Right lobe of liver (tissue), 6 donors: ENCODE measurements around the gene KCNK7. TPM values are rescaled to one million over a fixed set of nuclear protein-coding genes. Genes with fewer than 3 reads are reported as not detected.

Source experiments
- ATAC-seq, 4 donors: fragments of 200-7000 bp; cut with Tn5 transposase; one replicate each; pipeline ENCODE4 v1.9.1; 2020; ENCODE audit warnings: mild to moderate bottlenecking in 4 of 4, moderate library complexity in 4 of 4
- DNase-seq, 3 donors: peaks; one replicate each; pipeline ENCODE4 v3.0.0-alpha.2; 2020
- H3K27ac ChIP-seq, 3 donors: fragments of 200-600 bp; one replicate each; pipeline ENCODE4 v1.8.0; 2022
- H3K27me3 ChIP-seq, 2 donors: fragments of 200-600 bp; one replicate each; pipeline ENCODE4 v1.8.0; 2022
- H3K36me3 ChIP-seq, 4 donors: fragments of 200-600 bp; sonication (generic) in 1 of 4; one replicate each; pipeline versions ENCODE4 v1.5.1 to v1.8.0; 2017 to 2022; ENCODE audit warnings: control low read depth in 1 of 4
- H3K4me1 ChIP-seq, 4 donors: fragments of 200-600 bp; sonication (generic) in 1 of 4; one replicate each; pipeline versions ENCODE4 v1.5.1 to v1.8.0; 2017 to 2022; ENCODE audit warnings: control low read depth in 1 of 4
- H3K4me3 ChIP-seq, 3 donors: fragments of 200-600 bp; one replicate each; pipeline ENCODE4 v1.8.0; 2022
- H3K9me3 ChIP-seq, 4 donors: fragments of 200-600 bp; sonication (generic) in 1 of 4; one replicate each; pipeline versions ENCODE4 v1.5.1 to v1.8.0; 2017 to 2022; ENCODE audit warnings: control low read depth in 1 of 4
- CTCF ChIP-seq, 4 donors: fragments of 200-600 bp in 3 of 4; fragments of 450-650 bp in 1 of 4; IDR thresholded peaks; one replicate each; pipeline versions ENCODE4 v1.5.1 to v1.8.0; 2016 to 2022; ENCODE audit warnings: antibody characterized with exemption in 4 of 4, mild to moderate bottlenecking in 2 of 4
- POLR2A ChIP-seq: fragments of 450-650 bp; IDR thresholded peaks from one replicate; pipeline ENCODE4 v1.6.1; 2017; ENCODE audit warnings: antibody characterized with exemption, mild to moderate bottlenecking
- WGBS: methylation state at CpG from one replicate; pipeline ENCODE4 v1.1.6; 2018; ENCODE audit warnings: low coverage, low lambda C conversion rate; ENCODE audit not compliant: insufficient coverage; ENCODE audit errors: missing lambda C conversion rate; 5-methylcytosine and 5-hydroxymethylcytosine counted together
- intact Hi-C, 2 donors: fragments of 100-400 bp; cut with DNase I; formaldehyde crosslinking; loops; one replicate each; pipeline versions ENCODE4 v1.11.2 to v1.14.1; 2022
- total RNA-seq, 6 experiments: library from RNA; depleted of rRNA in 2 of 6; stranded (reverse); fragments of >200 nt in 2 of 6; fragmentation: NEBNext Ultra II Directional in 3 of 6; extraction: Animal tissue kit (Norgen Biotek cat#: 25700) in 3 of 6; gene quantifications; one replicate each; pipeline versions ENCODE4 v1.1.0 to v1.2.4, GENCODE V29; 2016 to 2023
- donor health status: DM: no; HTN: yes; CAD: no.
- donor health status: DM: no; HTN: no; CAD: no.
- donor health status: DM: no; HTN: no; CAD: no.
- donor health status: DM: no; HTN: yes; CAD: no.
- donor health status: DM: no; HTN: yes; CAD: no.

The KCNK7 gene
- total RNA-seq, 6 experiments from 2014 or later, result 0.31 TPM; not detected in 5

DNA sequence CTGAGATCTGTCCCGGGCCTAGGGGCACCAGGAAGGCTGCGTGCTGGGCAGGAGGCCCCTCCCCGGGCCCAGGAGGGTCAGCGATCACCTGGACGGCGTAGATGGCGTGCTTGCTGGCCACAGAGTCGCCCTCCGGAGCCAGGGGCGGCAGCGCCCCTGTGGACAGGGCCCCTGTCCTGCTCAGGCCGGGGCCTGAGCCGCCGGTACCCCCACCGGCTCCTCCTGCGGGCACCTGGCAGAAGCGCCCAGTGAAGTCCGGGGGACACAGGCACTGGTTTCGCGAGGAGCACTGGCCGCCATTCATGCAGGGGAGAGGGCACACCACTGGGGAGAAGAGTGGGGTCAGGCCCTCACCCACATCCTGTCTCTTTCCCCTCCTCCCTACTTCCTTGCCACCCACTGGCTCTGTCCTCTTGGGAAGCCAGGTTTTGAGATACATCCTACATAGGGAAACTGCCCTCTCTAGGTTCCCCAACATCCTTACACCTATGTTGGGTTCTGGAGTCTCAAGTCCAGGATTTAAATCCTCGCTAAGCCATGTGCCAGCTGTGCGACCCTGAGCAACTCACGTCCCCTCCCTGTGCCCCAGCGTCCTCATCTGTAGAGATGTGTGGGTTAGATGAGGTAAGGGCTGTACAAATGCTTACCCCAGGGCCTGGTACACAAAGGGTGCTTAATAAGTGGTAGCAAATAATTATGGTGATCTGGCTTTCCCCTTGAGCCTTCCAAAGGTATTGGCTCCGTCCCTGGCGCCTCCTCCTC lies 41.4 kb downstream of the KCNK7 start:
- Histone ChIP-seq H3K36me3 (no peaks in the 10 kb centered on the region), H3K9me3 (no peaks in the 10 kb centered on the region), H3K4me1 (peaks cover 0 to 33% (median 7%) of the 10 kb centered on the region in 4 donors), H3K4me3 (no peak overlapping the region), H3K27ac (no peak overlapping the region), H3K27me3 (no peaks in the 10 kb centered on the region)
- no peak for DNase-seq
- WGBS, result 86% methylated on average over 2 of the region's 27 CpGs
- TF ChIP-seq POLR2A, result no peak
- TF ChIP-seq CTCF (IDR thresholded peaks at IDR 0.05), result no peak
- ATAC-seq, result no peak
- intact Hi-C loops, result no loop called here

DNA sequence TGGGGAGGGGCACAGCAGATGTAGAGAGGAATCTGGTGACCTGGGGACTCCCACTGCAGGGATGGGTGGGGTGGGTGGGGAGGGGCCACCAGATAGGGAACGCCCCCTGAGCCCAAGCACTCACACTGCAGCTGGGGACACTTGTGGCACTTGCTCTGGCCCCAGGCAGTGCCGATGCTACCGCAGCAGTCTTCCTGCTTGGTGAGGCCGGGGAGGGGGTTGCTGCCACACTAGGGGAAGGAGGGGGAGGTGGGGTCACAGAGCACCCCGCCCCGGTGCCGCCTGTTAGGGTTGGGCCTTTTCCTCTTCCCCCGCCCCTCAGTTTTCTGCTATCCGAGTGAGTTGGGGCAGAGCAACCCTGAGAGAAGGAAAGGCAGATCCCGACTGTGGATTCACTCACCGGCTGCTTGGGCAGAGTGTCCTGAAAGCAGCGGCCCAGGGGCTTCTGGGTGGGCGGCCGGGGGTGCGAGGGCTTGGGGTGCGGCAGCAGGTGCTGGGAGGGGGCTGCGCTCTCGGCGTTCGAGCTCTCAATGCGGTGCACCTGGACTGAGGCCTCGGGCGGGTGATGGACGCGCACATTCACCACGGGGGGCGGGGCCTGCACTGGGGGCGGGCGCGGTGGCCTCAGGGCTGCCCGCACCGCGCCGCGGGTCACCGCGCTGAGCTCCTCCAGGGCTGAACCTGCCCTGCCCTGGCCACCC lies 42.1 kb downstream of the KCNK7 start:
- Histone ChIP-seq H3K36me3 (no peaks in the 10 kb centered on the region), H3K4me1 (peaks cover 0 to 26% (median 4%) of the 10 kb centered on the region in 4 donors), H3K27me3 (no peaks in the 10 kb centered on the region), H3K27ac (no peak overlapping the region), H3K9me3 (no peaks in the 10 kb centered on the region), H3K4me3 (no peak overlapping the region)
- no peak for ATAC-seq
- intact Hi-C loops, result no loop called here
- DNase-seq, result no peak
- TF ChIP-seq POLR2A (no peak), CTCF (IDR thresholded peaks at IDR 0.05) (no peak)
- WGBS, result no CpG with 5 or more reads among the region's 37 CpGs

DNA sequence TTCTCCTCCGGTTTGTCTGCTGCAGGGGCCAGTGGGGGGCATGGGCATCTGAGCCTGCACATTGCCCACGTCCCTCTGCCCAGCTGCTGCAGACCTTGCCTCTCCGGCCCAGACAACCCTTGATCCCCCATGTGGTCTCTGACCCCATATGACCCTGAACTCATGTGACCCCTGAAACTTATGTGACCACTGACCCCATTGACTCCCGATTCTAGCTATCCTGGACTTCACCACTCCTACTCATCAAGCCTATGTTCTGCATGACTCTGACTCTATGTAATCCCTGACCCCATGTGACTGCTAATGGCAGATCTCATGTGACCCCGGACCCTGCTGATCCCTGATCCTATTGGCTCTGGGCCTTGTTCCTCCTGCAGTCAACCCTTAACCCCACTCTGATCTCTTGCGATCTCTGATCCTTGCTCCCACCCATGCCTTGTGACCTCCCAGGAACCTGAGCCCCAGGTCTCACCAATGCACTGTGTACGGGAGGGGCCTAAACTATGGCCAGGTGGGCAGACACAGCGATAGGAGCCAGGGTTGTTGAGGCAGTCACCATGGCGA lies 43.1 kb downstream of the KCNK7 start:
- TF ChIP-seq CTCF (IDR thresholded peaks at IDR 0.05) (no peak), POLR2A (no peak)
- DNase-seq (no peak), ATAC-seq (no peak)
- H3K4me1 ChIP-seq, result peaks cover 0 to 25% (median 4%) of the 10 kb centered on the region in 4 donors
- 80% methylated on average over 3 of the region's 9 CpGs for WGBS
- no peak overlapping the region for H3K4me3 ChIP-seq
- intact Hi-C loops, result no loop called here
- H3K9me3 ChIP-seq, result no peaks in the 10 kb centered on the region
- H3K36me3 ChIP-seq, result no peaks in the 10 kb centered on the region
- no peaks in the 10 kb centered on the region for H3K27me3 ChIP-seq
- H3K27ac ChIP-seq, result peak overlapping the region in 1 of 3 donors; percentile 91

- peaks cover 0 to 25% (median 4%) of the 10 kb centered on the region in 4 donors for H3K4me1 ChIP-seq
- H3K4me3 ChIP-seq, result peak overlapping the region in 2 of 3 donors; percentile 29 to 48
- intact Hi-C loops, result no loop called here
- no peaks in the 10 kb centered on the region for H3K27me3 ChIP-seq
- ATAC-seq (peak; percentile 53 to 74 (median 68)), DNase-seq (peak; percentile 78 to 85 (median 80))
- 37% methylated on average over 3 of the region's 17 CpGs for WGBS
- TF ChIP-seq POLR2A, result no peak
- TF ChIP-seq CTCF (IDR thresholded peaks at IDR 0.05), result peak; percentile 36 to 66 (median 40)
- H3K27ac ChIP-seq, result peak overlapping the region; percentile 33 to 91 (median 65)
- no peaks in the 10 kb centered on the region for H3K36me3 ChIP-seq
- H3K9me3 ChIP-seq, result no peaks in the 10 kb centered on the region
These were observed 43.8 kb downstream of the KCNK7 start for GRCh38 chr11:65551572-65552387.
